Activated CD4-positive, alpha-beta memory T cell treated with anti-CD3 and anti-CD28 coated beads for 36 hours (primary cell): Measurements from ENCODE around the gene SLIRP. TPM values are rescaled to one million over a fixed set of nuclear protein-coding genes. Genes with fewer than 3 reads are reported as not detected.
"Not testable (repeated sequence)": the region's sequence is repeated elsewhere in the genome, so short reads cannot be mapped to it uniquely, and the experiment has no call there.

Experiments used
- CTCF ChIA-PET: fragments of 350-600 bp; sonication (Branson Sonifier 250); formaldehyde crosslinking; loops from one replicate; lab custom pipeline; 2021; ENCODE audit warnings: antibody characterized with exemption, inconsistent platforms; lab: Charles Lee
- POLR2A ChIA-PET: fragments of 350-600 bp; sonication (Branson Sonifier 250); formaldehyde crosslinking; loops from one replicate; lab custom pipeline; 2021; ENCODE audit warnings: antibody characterized with exemption; lab: Charles Lee
- DNase-seq: peaks from one replicate; pipeline ENCODE4 v3.0.0-alpha.2; 2020
- H3K27ac Mint-ChIP-seq: one replicate; pipeline ENCODE4 v1.8.0; 2021; ENCODE audit warnings: mixed read lengths
- H3K27me3 Mint-ChIP-seq: one replicate; pipeline ENCODE4 v1.8.0; 2021; ENCODE audit warnings: mixed read lengths
- H3K36me3 Mint-ChIP-seq: one replicate; pipeline ENCODE4 v1.8.0; 2021; ENCODE audit warnings: mixed read lengths
- H3K4me1 Mint-ChIP-seq: one replicate; pipeline ENCODE4 v1.8.0; 2021; ENCODE audit warnings: low read depth, mixed read lengths
- H3K4me3 Mint-ChIP-seq: one replicate; pipeline ENCODE4 v1.8.0; 2021; ENCODE audit warnings: mild to moderate bottlenecking, mixed read lengths
- H3K9me3 Mint-ChIP-seq: one replicate; pipeline ENCODE4 v1.8.0; 2021; ENCODE audit warnings: mixed read lengths
- intact Hi-C: fragments of 100-400 bp; cut with micrococcal nuclease; formaldehyde crosslinking; loops from one replicate; pipeline ENCODE4 v1.15.1; 2023
- total RNA-seq, 2 experiments: library from RNA; stranded (reverse); gene quantifications; one replicate each; pipeline ENCODE4 v1.2.3, GENCODE V29; 2021

Gene SLIRP
- total RNA-seq, 2 experiments from 2014 or later: 138 to 146 TPM

DNA sequence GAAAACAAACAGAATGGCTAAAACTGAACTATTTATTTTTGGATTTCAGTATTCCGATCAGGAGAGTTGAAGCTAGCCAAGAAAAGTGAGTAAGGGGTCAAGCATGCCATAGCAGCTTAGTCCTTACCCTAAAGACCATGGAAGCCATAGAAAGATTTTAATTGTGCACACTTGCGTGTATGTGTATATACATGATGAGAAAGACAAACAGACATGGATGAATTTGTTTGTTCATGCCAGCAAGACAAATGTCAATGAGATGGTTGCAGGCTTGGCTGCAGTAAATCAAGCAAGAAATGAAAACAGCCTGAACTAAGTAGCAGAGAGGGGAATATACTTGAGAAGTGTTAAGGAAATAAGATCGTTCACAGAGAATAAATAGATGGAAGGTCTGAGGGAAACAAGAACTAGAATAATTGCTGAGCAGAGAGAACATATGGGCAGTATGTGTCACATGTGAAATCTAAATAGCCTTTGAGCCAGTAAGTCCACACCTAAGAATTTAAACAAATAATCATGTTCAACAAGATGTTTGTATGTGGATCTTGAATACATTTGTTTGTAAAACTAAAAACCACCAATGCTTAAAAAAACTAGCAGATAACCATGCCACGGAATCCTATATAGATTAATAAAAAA lies 38.3 kb downstream of the SLIRP start:
- Mint-ChIP-seq H3K4me1 (peaks cover 30% of the 10 kb centered on the region), H3K9me3 (no peaks in the 10 kb centered on the region), H3K36me3 (peaks cover 44% of the 10 kb centered on the region), H3K27ac (no peak overlapping the region), H3K4me3 (no peak overlapping the region), H3K27me3 (no peaks in the 10 kb centered on the region)
- CTCF ChIA-PET: interaction anchor here (1.7 kb wide), 1 partner anchor 12 kb away, joined by 3 read pairs; no protein-coding TSS in a partner anchor
- intact Hi-C loops: no loop called here
- no peak for DNase-seq
- POLR2A ChIA-PET: no interaction called here

DNA sequence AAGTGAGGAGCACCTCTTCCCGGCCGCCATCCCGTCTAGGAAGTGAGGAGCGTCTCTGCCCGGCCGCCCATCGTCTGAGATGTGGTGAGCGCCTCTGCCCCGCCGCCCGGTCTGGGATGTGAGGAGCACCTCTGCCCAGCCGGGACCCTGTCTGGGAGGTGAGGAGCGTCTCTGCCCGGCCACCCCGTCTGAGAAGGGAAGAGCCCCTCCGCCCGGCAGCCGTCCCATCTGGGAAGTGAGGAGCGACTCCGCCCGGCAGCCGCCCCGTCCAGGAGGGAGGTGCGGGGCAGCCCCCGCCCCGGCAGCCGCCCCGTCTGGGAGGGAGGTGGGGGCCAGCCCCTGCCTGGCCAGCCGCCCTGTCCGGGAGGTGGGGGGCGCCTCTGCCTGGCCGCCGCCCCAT lies 39.5 kb downstream of the SLIRP start:
- peaks cover 43% of the 10 kb centered on the region for H3K36me3 Mint-ChIP-seq

GRCh38 chr14:77752266-77752665 lies 44.4 kb downstream of the SLIRP start:
- intact Hi-C loops: no loop called here
- ChIA-PET CTCF (no interaction called here), POLR2A (interaction anchor here (0.5 to 1.9 kb wide), 2 partner anchors 9 to 123 kb away, joined by 3 to 9 read pairs; partner anchors contain the start of gene SNW1)
- Mint-ChIP-seq H3K4me1 (peaks cover 29% of the 10 kb centered on the region), H3K9me3 (no peaks in the 10 kb centered on the region), H3K36me3 (peaks cover 50% of the 10 kb centered on the region), H3K4me3 (no peak overlapping the region), H3K27ac (no peak overlapping the region), H3K27me3 (no peaks in the 10 kb centered on the region)
- no peak for DNase-seq

More for the DNA sequence above, 39.5 kb downstream of the SLIRP start:
- H3K9me3 Mint-ChIP-seq, intact Hi-C loops, CTCF ChIA-PET, DNase-seq, H3K27me3 Mint-ChIP-seq, H3K4me3 Mint-ChIP-seq, POLR2A ChIA-PET, H3K27ac Mint-ChIP-seq: not testable (repeated sequence)
- H3K4me1 Mint-ChIP-seq: peaks cover 25% of the 10 kb centered on the region

- ChIA-PET CTCF (no interaction called here), POLR2A (interaction anchor here (1.9 kb wide), 1 partner anchor 8 kb away, joined by 9 read pairs; the partner anchor contains the start of gene SNW1)
- DNase-seq: no peak
- peaks cover 47% of the 10 kb centered on the region for H3K36me3 Mint-ChIP-seq
- intact Hi-C loops: no loop called here
- H3K9me3 Mint-ChIP-seq: no peaks in the 10 kb centered on the region
- H3K27me3 Mint-ChIP-seq: no peaks in the 10 kb centered on the region
- no peak overlapping the region for H3K4me3 Mint-ChIP-seq
- peak overlapping the region; percentile 14 for H3K27ac Mint-ChIP-seq
- peaks cover 35% of the 10 kb centered on the region for H3K4me1 Mint-ChIP-seq
Observed at GRCh38 chr14:77752799-77753516, 45.1 kb downstream of the SLIRP start.

DNA sequence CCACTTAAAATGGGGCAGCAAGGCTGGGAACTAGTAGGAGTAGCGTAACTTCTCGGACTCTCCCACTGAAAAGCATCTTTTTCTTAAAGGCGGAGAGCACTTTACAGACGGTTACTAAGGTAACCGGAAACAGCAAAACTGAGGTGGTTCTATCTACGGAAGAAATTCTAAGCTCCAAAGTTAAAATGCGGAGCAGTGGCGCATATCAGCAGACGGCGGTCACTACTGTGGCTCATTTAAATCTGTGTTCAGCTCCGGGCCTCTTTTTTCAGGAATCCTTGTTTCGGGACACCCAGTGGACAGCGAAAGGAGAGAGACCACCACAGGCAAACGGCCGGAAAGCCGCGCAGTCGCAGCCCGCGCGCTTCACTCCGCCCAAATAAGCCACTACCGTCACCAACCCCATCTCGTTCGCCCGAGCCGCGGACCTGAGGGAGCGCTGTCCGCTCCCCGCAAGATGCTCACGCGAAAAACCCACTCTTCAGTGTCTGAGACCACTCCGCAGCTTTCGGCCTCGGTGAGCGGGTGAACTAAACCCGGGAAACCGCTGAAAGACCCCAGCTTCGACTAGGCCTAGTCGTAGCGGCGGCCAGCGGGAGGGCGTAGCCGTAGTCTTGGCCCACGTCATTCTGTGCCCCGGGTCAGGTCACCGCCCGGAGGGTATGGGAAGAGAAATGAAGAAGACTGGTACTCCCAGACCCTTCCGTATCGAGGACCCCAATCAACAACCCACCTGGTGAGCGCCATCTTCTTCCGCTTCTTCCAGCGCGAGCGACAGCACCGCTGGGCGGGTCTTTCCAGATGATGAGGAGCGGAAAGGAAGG lies 52.7 kb downstream of the SLIRP start, which contains the start of gene SNW1:
SNW1 (minus strand) TSS at position 776 of the 824 bp plus-strand sequence; CDS start at position 747, 29 bp downstream.
- DNase-seq: peak; percentile 95
- Mint-ChIP-seq H3K27me3 (no peaks in the 10 kb centered on the region), H3K4me1 (peaks cover 32% of the 10 kb centered on the region), H3K4me3 (peak within 1 kb of the TSS; percentile 95), H3K9me3 (no peaks in the 10 kb centered on the region), H3K36me3 (peaks cover 13% of the 10 kb centered on the region), H3K27ac (peak within 1 kb of the TSS; percentile 96)
- POLR2A ChIA-PET: interaction anchor here (0.6 to 2.0 kb wide), 8 partner anchors 8 to 295 kb away, joined by 3 to 10 read pairs (median 5); partner anchors contain the start of gene ADCK1
- CTCF ChIA-PET: interaction anchor here (0.6 to 1.5 kb wide), 2 partner anchors 268 to 302 kb away, joined by 4 read pairs; no protein-coding TSS in a partner anchor
- intact Hi-C loops: loop anchor here (1.0 kb wide), 6 partner anchors 22 to 439 kb away; partner anchors contain the start of genes ADCK1, ALKBH1, GSTZ1 and SLIRP

GRCh38 chr14:77761205-77761931 lies 53.5 kb downstream of the SLIRP start:
- Mint-ChIP-seq H3K27me3 (no peaks in the 10 kb centered on the region), H3K4me1 (peaks cover 27% of the 10 kb centered on the region), H3K27ac (peak overlapping the region; percentile 96), H3K36me3 (peaks cover 10% of the 10 kb centered on the region), H3K9me3 (no peaks in the 10 kb centered on the region), H3K4me3 (peak overlapping the region; percentile 95)
- intact Hi-C loops: loop anchor here (1.0 kb wide), 6 partner anchors 23 to 440 kb away; partner anchors contain the start of genes ADCK1, ALKBH1, GSTZ1 and SLIRP
- ChIA-PET CTCF (interaction anchor here (1.1 to 1.5 kb wide), 2 partner anchors 39 to 302 kb away, joined by 3 to 4 read pairs; partner anchors contain the start of gene ADCK1), POLR2A (interaction anchor here (1.1 to 2.0 kb wide), 6 partner anchors 9 to 57 kb away, joined by 3 to 10 read pairs (median 6); partner anchors contain the start of gene ADCK1)
- no peak for DNase-seq

DNA sequence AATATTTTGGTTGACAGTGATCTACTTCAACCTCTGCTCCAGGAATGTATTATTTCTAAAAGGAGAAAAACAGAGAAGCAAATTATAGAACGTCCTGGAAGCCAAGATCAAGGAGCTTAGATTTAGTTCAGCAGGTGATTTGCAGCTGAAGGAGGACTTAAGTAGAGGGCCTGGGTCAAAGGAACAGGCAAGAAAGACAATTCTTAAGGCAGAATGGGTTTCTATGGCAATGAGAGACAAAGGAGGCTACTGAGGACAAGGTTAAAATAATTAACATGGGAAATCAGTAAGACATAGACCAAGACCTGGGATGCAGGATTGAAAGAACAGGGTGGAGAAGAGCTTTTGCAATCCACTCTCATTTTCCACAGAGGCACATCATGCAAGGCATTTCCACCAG lies 55.4 kb downstream of the SLIRP start:
- Mint-ChIP-seq H3K4me1 (peaks cover 20% of the 10 kb centered on the region), H3K36me3 (peaks cover 9% of the 10 kb centered on the region), H3K9me3 (no peaks in the 10 kb centered on the region), H3K4me3 (no peak overlapping the region), H3K27ac (no peak overlapping the region), H3K27me3 (no peaks in the 10 kb centered on the region)
- intact Hi-C loops: no loop called here
- ChIA-PET CTCF (no interaction called here), POLR2A (no interaction called here)
- no peak for DNase-seq

- Mint-ChIP-seq H3K4me3 (no peak overlapping the region), H3K36me3 (peaks cover 3% of the 10 kb centered on the region), H3K27me3 (no peaks in the 10 kb centered on the region), H3K27ac (no peak overlapping the region), H3K4me1 (peaks cover 13% of the 10 kb centered on the region), H3K9me3 (no peaks in the 10 kb centered on the region)
- POLR2A ChIA-PET: no interaction called here
- no peak for DNase-seq
- CTCF ChIA-PET: no interaction called here
- intact Hi-C loops: no loop called here
Observed at GRCh38 chr14:77763978-77764377, 56.1 kb downstream of the SLIRP start.

Other genes starting within 250 kb of the SLIRP start
- not detected for gene ISM2, start 209.3 kb upstream of the SLIRP start, total RNA-seq
- gene SPTLC2, start 91.5 kb upstream of the SLIRP start, total RNA-seq: 10 to 100 TPM; 23.6 to 23.9 TPM
- 10 to 100 TPM; 13.2 to 16.1 TPM for gene ALKBH1, start 80 bp upstream of the SLIRP start, total RNA-seq
- 100 to 1,000 TPM; 115 to 120 TPM for gene SNW1, start 53.1 kb downstream of the SLIRP start, total RNA-seq
- 1 to 10 TPM; 3.2 to 3.7 TPM for gene ADCK1, start 92.0 kb downstream of the SLIRP start, total RNA-seq